Progenitor cell of endocrine pancreas (in vitro differentiated cells): ENCODE measurements around the gene ADAMTS10. TPM values are rescaled to one million over a fixed set of nuclear protein-coding genes. Genes with fewer than 3 reads are reported as not detected.
"Not testable (repeated sequence)": the region's sequence is repeated elsewhere in the genome, so short reads cannot be mapped to it uniquely, and the experiment has no call there.

Source experiments
- DNase-seq: peaks from one replicate; pipeline ENCODE4 v3.0.0; 2021; ENCODE audit warnings: low spot score; ENCODE audit not compliant: unreplicated experiment
- H3K27ac Mint-ChIP-seq: 2 replicates; pipeline ENCODE4 v1.8.0; 2021; ENCODE audit warnings: mild to moderate bottlenecking, moderate library complexity, mixed read lengths
- H3K27me3 Mint-ChIP-seq: 2 replicates; pipeline ENCODE4 v1.8.0; 2021; ENCODE audit warnings: mixed read lengths
- H3K36me3 Mint-ChIP-seq: 2 replicates; pipeline ENCODE4 v1.8.0; 2022; ENCODE audit warnings: mixed read lengths; ENCODE audit not compliant: insufficient read depth
- H3K4me1 Mint-ChIP-seq: 2 replicates; pipeline ENCODE4 v1.8.0; 2021; ENCODE audit warnings: low read depth, mixed read lengths
- H3K4me3 Mint-ChIP-seq: 2 replicates; pipeline ENCODE4 v1.8.0; 2021; ENCODE audit warnings: low read depth, mild to moderate bottlenecking, moderate library complexity, mixed read lengths
- H3K9me3 Mint-ChIP-seq: 2 replicates; pipeline ENCODE4 v1.8.0; 2021; ENCODE audit warnings: low read depth, mixed read lengths
- total RNA-seq: library from RNA; stranded (reverse); gene quantifications from 2 replicates; pipeline ENCODE4 v1.2.1, GENCODE V29; 2021
- TF ChIP-seq, protein P1 (sequence below): fragments of 200-600 bp; sonication (generic); IDR thresholded peaks from one replicate; pipeline ENCODE4 v1.5.0; 2021; ENCODE audit warnings: antibody characterized with exemption, mild to moderate bottlenecking; ENCODE audit not compliant: unreplicated experiment

ADAMTS10 gene
- total RNA-seq, 1 donor from 2014 or later = 53.0 TPM

DNA sequence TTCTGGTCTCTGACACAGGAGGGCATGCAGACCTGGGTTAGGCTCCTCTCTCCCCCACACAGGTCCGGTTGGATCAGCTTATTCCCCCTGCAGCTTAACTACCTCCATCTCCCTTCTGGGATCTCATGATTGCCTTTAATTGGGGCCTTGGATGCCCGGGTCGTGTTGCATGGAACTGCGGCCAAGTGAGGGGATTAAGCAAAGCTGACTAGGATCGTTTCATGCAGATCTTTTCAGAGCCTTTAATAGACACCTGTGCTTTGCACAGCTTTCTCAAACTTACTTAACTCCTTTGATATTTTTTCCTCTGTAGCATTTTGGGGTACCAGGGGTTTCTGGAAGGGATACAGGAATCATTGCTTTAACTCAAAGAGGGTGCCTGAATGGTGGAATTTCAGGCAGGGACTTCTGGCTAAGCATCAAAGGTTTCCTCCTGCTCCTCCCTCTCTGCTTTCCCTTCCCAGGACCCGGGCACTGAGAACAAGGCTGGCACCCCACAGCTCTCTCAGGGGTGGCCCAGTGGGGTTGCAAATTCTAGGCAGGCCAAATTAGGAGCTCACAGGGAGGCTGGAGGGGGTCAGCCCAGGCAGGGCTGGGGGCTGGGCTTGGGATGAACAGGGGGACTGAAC lies 20.4 kb upstream of the ADAMTS10 start:
- TF ChIP-seq, protein P1, sequence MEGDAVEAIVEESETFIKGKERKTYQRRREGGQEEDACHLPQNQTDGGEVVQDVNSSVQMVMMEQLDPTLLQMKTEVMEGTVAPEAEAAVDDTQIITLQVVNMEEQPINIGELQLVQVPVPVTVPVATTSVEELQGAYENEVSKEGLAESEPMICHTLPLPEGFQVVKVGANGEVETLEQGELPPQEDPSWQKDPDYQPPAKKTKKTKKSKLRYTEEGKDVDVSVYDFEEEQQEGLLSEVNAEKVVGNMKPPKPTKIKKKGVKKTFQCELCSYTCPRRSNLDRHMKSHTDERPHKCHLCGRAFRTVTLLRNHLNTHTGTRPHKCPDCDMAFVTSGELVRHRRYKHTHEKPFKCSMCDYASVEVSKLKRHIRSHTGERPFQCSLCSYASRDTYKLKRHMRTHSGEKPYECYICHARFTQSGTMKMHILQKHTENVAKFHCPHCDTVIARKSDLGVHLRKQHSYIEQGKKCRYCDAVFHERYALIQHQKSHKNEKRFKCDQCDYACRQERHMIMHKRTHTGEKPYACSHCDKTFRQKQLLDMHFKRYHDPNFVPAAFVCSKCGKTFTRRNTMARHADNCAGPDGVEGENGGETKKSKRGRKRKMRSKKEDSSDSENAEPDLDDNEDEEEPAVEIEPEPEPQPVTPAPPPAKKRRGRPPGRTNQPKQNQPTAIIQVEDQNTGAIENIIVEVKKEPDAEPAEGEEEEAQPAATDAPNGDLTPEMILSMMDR = no peak
- Mint-ChIP-seq H3K27ac (no peak overlapping the region), H3K4me3 (no peak overlapping the region), H3K4me1 (no peaks in the 10 kb centered on the region), H3K9me3 (peaks cover 4% of the 10 kb centered on the region), H3K36me3 (no peaks in the 10 kb centered on the region), H3K27me3 (no peaks in the 10 kb centered on the region)
- no peak for DNase-seq

DNA sequence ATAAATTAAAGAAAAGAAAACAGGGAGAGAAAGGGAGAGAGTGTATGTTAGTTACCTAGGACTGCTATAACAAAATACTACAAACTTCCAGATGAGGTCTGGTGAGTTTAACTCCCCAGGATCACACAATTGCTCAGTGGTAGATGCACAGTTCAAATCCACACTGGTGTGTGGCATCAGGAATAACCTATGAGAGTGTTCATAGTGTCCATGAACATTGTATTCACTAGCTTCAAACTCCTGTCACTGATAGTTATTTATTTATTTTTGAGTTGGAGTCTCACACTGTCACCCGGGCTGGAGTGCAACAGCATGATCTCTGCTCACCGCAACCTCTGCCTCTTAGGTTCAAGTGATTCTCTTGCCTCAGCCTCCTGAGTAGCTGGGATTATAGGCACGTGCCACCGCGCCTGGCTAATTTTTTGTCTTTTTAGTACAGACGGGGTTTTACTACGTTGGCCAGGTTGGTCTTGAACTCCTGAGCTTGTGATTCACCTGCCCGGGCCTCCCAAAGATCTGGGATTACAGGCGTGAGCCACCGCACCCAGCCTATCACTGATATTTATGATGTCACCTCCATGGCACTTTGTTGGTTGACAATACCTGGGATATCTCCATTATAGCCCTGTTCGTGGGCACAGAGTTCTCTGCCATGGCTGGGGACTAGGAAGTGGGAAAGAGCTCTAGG lies 19.6 kb upstream of the ADAMTS10 start, which contains the start of gene NFILZ:
NFILZ (plus strand) TSS at position 638 of the 688 bp plus-strand sequence. CDS start 46,133 bp downstream, outside the sequence.
- Mint-ChIP-seq H3K36me3 (no peaks in the 10 kb centered on the region), H3K4me3 (no peak within 1 kb of the TSS), H3K27ac (no peak within 1 kb of the TSS), H3K4me1 (no peaks in the 10 kb centered on the region), H3K9me3 (peaks cover 4% of the 10 kb centered on the region), H3K27me3 (no peaks in the 10 kb centered on the region)
- TF ChIP-seq, protein P1 = no peak
- no peak for DNase-seq

DNA sequence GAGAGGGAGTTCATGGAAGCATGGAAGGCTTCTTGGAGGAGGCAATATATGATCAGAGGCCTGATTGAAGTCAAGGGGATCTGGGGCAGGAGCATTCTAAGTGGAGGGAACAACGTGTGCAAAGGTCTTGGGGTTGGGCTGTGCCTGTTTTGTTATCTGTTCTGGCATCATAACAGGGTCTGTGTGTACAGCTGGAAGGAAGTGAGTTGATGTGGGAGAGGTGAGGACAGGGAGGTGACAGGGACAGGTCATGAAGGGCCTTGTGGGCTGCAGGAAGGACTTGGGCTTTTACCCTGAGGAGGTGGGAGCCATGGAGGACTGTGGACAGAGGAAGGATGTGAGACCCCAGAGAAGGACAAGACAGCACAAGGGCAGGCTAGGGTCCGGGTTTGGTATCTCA lies 18.7 kb upstream of the ADAMTS10 start:
- DNase-seq = no peak
- no peak overlapping the region for H3K4me3 Mint-ChIP-seq

DNA sequence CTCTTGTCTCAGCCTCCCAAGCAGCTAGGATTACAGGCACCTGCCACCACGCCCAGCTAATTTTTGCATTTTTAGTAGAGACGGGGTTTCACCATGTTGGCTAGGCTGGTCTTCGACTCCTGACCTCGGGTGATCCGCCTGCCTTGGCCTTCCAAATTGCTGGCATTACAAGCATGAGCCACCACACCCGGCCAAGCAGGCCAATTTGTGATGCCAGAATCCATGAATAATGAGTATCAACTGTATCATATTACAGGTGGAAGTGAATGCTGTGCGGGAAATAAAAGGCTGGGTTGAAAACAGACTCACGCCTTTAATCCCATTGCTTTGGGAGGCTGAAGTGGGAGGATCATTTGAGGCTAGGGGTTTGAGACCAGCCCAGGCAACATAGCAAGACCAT lies 16.3 kb upstream of the ADAMTS10 start:
- peaks cover 4% of the 10 kb centered on the region for H3K9me3 Mint-ChIP-seq
- TF ChIP-seq, protein P1 = no peak
- H3K4me1 Mint-ChIP-seq = no peaks in the 10 kb centered on the region
- H3K27me3 Mint-ChIP-seq = no peaks in the 10 kb centered on the region
- no peak overlapping the region for H3K27ac Mint-ChIP-seq
- no peak overlapping the region for H3K4me3 Mint-ChIP-seq
- DNase-seq = no peak
- H3K36me3 Mint-ChIP-seq = no peaks in the 10 kb centered on the region

More for the DNA sequence above, 18.7 kb upstream of the ADAMTS10 start:
- Mint-ChIP-seq H3K36me3 (no peaks in the 10 kb centered on the region), H3K27ac (peak overlapping the region; percentile 18), H3K9me3 (peaks cover 4% of the 10 kb centered on the region), H3K27me3 (no peaks in the 10 kb centered on the region), H3K4me1 (no peaks in the 10 kb centered on the region)
- TF ChIP-seq, protein P1 = no peak

DNA sequence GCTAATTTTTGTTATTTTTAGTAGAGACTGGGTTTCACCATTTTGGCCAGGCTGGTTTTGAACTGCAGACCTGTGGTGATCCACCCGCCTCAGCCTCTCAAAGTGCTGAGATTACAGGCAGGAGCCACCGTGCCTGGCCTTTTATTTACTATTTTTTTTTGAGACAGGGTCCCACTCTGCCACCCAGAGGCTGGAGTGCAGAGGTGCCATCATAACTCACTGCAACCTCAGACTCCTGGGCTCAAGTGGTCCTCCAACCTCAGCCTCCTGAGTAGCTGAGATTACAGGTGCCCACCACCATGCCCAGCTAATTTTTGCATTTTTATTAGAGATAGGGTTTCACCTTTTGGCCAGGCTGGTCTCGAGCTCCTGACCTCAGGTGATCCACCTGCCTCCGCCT lies 12.4 kb upstream of the ADAMTS10 start:
- not testable (repeated sequence) for H3K4me3 Mint-ChIP-seq, H3K27me3 Mint-ChIP-seq, H3K36me3 Mint-ChIP-seq, H3K27ac Mint-ChIP-seq, H3K4me1 Mint-ChIP-seq, DNase-seq, H3K9me3 Mint-ChIP-seq
- TF ChIP-seq, protein P1 = peak; percentile 38
